Activated T-helper 1 cell treated with anti-CD3 and anti-CD28 coated beads, Interleukin-12 subunit alpha, Interleukin-12 subunit beta, Interleukin-2, Interleukin-4 antibody, amounts not matched to agents 30 ng/mL and 10 ng/mL and 1 ng/mL, durations not matched to agents 14 hours and 24 hours and 36 hours (primary cell): ENCODE measurements around the gene TECPR1. TPM values are rescaled to one million over a fixed set of nuclear protein-coding genes. Genes with fewer than 3 reads are reported as not detected.
"Not testable (repeated sequence)": the region's sequence is repeated elsewhere in the genome, so short reads cannot be mapped to it uniquely, and the experiment has no call there.

Experiments
- DNase-seq: peaks from one replicate; pipeline ENCODE4 v3.0.0; 2021; ENCODE audit warnings: low spot score
- H3K27ac Mint-ChIP-seq: one replicate; pipeline ENCODE4 v1.8.0; 2021; ENCODE audit warnings: mild to moderate bottlenecking, mixed read lengths
- H3K27me3 Mint-ChIP-seq: one replicate; pipeline ENCODE4 v1.8.0; 2022; ENCODE audit warnings: mild to moderate bottlenecking, moderate library complexity, mixed read lengths; ENCODE audit not compliant: insufficient read depth
- H3K36me3 Mint-ChIP-seq: one replicate; pipeline ENCODE4 v1.8.0; 2021; ENCODE audit warnings: low read depth, mixed read lengths
- H3K4me1 Mint-ChIP-seq: one replicate; pipeline ENCODE4 v1.8.0; 2021; ENCODE audit warnings: low read depth, mixed read lengths
- H3K4me3 Mint-ChIP-seq: one replicate; pipeline ENCODE4 v1.8.0; 2021; ENCODE audit warnings: mild to moderate bottlenecking, moderate library complexity, mixed read lengths
- H3K9me3 Mint-ChIP-seq: one replicate; pipeline ENCODE4 v1.8.0; 2021; ENCODE audit warnings: mixed read lengths
- intact Hi-C: fragments of 100-400 bp; cut with micrococcal nuclease; formaldehyde crosslinking; loops from one replicate; pipeline ENCODE4 v1.15.1; 2024
- total RNA-seq: library from RNA; stranded (reverse); gene quantifications from 2 replicates; pipeline ENCODE4 v1.2.3, GENCODE V29; 2022

Gene TECPR1
- total RNA-seq, 1 donor from 2014 or later: 49.1 TPM

DNA sequence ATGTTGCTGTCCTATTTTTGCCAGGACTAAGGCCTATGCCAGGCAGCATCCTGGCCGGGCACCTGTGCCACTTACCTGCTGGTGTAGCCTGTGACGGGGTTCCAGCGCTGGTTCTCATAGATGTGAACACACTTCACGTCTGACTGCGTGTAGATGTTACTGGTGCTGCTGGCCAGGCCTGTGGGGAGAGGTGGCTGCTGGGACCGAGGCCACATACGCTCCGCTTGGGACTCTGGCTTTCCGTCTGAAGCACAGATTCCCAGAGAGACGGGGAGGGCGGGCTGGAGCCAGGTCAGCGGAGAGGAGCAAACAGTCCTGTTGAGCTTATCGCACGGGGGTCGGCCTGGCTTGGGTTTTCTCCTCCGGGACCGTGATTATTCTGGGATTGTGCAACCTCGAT, 24.1 kb downstream of the TECPR1 start:
- Mint-ChIP-seq H3K9me3 (no peaks in the 10 kb centered on the region), H3K36me3 (peaks cover 17% of the 10 kb centered on the region), H3K27ac (no peak overlapping the region), H3K4me3 (no peak overlapping the region), H3K27me3 (no peaks in the 10 kb centered on the region), H3K4me1 (no peaks in the 10 kb centered on the region)
- DNase-seq: no peak
- intact Hi-C loops: no loop called here

DNA sequence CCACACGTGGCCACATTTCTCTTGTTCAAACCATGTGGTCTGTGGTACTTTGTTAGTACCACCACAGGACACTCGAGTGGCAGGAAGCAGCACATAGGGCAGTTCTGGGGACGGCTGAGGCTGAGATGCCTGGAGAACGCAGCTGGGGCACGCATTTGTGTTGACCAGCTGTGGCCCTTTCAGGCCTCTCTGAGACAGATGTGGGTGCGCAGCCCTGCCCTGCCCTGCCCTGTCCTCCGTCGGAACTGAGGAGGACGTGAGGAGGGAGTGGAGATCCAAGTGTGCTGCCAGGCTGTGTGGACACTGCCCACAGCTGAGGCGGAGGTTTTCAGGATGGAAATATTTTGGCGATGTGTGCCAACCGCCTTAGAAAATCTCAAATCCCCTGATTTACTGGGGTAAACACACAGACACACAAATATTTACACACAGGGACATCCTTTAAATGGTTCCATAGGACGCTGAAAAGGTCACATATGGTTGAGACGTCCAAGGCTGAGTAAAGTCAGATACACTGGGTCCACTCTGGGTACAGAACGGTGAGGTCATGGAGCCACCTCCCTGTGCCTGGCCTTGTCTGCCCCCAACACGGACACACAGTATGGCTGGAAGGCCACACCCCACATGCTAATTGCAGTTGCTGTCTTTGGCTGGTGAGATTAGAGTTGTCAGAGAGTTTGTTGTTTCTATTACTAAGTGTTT, 26.0 kb downstream of the TECPR1 start:
- H3K4me3 Mint-ChIP-seq: no peak overlapping the region
- intact Hi-C loops: no loop called here
- peaks cover 17% of the 10 kb centered on the region for H3K36me3 Mint-ChIP-seq
- H3K27me3 Mint-ChIP-seq: no peaks in the 10 kb centered on the region
- H3K9me3 Mint-ChIP-seq: no peaks in the 10 kb centered on the region
- H3K27ac Mint-ChIP-seq: peak overlapping the region; percentile 23
- no peaks in the 10 kb centered on the region for H3K4me1 Mint-ChIP-seq
- no peak for DNase-seq

DNA sequence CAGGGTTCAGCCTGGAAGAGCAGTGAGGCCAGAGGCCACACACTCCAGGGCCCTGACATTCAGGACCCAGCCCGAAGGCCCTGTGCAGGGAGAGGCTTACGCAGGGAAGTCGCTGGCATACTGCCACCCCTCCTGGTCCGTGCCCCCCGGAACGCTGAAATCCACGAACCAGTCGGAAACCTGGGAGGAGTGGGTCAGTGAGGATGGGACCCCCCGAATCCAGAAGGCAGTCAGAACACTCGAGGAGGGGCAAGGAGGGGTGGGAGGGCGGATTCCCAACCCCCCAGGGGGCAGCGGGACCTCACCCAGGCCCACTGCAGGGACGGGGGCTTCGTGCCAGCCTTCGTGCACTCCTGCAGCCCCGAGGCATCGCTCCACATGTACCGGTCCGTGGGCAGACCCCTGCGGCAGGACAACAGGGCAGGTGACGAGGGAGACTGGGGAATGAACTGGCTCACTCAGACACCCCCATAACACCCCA, 27.3 kb downstream of the TECPR1 start:
- H3K4me3 Mint-ChIP-seq: no peak overlapping the region

DNA sequence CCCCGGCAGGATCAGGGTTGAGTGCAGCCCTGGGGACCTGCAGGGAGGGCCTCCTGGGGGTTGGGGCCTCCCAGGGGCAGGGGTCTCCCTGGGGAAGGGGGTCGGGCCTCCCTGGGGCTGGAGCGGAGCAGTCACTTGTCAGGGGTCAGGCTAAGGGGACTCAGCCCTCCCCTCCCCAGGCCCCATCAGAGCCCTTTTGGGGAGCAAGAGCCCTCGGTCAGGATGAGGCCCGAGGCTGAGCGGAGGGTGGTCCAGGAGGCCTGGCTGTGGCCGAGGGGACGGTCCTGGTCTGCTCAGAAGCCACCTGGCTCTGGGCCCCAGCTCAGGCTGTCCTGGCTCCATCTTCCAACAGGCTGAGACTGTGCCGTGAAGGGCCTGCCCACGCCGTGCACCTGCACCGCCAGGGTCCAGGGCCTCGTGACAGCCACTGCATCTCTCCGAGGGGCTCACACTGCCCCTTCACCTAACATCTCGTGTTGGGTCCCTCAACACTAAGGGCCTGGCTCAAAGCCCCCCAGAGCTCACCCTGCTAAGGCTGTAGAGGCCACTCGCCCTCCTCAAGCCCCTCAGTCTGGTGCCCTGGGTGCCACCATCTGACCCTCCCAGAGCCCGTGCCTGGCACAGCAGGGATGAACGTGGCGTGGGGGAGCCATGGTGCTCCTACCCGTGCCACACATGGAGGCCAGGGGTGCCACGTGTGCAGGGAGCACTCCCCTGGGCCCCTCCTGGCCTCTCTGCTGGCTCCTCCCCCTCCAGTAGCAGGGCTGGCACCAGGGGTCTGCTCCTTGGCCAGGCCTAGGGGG, 27.9 kb downstream of the TECPR1 start:
- no peaks in the 10 kb centered on the region for H3K9me3 Mint-ChIP-seq

More for the DNA sequence above, 27.3 kb downstream of the TECPR1 start:
- H3K27me3 Mint-ChIP-seq: no peaks in the 10 kb centered on the region
- no peaks in the 10 kb centered on the region for H3K4me1 Mint-ChIP-seq
- H3K9me3 Mint-ChIP-seq: no peaks in the 10 kb centered on the region
- DNase-seq: no peak
- H3K36me3 Mint-ChIP-seq: peaks cover 17% of the 10 kb centered on the region
- intact Hi-C loops: no loop called here
- no peak overlapping the region for H3K27ac Mint-ChIP-seq

DNA sequence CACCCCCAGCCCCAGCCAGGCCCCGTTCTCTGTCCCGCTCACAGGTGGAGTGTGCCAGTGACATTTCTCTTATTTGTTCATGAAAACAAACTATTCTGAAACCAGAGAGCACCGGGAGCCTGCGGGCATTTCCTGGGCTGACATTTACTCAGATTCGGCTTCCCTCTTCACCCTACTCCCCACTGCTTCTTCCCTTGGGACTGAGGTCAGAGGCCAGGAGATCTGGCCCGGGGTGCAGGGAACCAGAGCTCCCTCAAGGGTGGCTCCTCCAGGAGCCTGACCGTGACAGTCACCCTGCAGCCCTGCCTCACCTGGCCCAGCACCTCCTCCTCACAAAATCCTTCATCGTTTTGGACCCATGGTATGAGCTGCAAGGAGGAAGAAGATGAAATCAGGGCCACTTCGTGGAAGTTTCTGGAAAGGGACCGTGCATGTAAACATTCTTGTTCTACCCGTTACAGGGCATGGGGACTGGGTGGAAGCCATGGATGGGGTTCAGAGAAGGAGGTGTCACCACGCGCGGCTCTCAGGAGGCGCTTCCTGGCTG, 28.6 kb downstream of the TECPR1 start:
- H3K4me1 Mint-ChIP-seq: peaks cover 10% of the 10 kb centered on the region
- H3K27me3 Mint-ChIP-seq: no peaks in the 10 kb centered on the region
- no peak for DNase-seq
- intact Hi-C loops: no loop called here
- H3K27ac Mint-ChIP-seq: no peak overlapping the region
- no peak overlapping the region for H3K4me3 Mint-ChIP-seq
- peaks cover 24% of the 10 kb centered on the region for H3K36me3 Mint-ChIP-seq
- H3K9me3 Mint-ChIP-seq: no peaks in the 10 kb centered on the region

More for the DNA sequence above, 27.9 kb downstream of the TECPR1 start:
- Mint-ChIP-seq H3K36me3 (peaks cover 20% of the 10 kb centered on the region), H3K4me3 (no peak overlapping the region), H3K27me3 (no peaks in the 10 kb centered on the region), H3K4me1 (peaks cover 3% of the 10 kb centered on the region), H3K27ac (no peak overlapping the region)
- intact Hi-C loops: no loop called here
- DNase-seq: no peak

DNA sequence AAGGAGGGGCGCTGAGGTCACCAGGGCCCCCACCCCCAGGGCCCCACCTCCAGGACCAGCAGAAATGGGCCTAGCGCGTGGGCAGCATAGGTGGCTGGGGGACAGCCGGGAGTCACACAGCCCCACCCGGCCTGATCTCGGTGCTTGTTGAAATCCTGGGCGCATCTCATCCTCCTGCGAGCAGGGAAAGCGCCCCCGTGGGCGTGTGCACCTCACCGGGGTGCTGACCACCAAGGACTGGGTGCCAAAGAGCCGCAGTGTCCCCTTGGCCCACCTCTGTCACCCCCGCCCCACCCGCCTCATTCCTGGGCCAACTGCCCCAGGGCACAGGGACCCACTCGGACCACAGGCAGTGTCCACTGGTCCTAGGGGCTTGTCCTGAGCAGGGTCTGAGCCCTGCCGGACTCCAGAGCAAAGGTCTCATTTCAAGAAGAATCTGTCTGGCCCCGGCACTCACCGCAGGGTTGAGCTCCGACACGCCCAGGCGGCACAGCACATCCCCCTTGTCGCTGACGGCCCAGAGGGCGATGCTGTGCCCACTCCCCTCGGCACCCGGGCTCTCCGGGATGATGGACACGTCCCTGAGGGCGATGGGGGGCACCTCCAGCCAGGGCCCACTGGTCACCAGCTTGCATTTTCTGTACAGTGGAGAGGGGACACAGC, 29.4 kb downstream of the TECPR1 start:
- H3K4me1 Mint-ChIP-seq: peaks cover 13% of the 10 kb centered on the region
- no peaks in the 10 kb centered on the region for H3K9me3 Mint-ChIP-seq
- no peak overlapping the region for H3K27ac Mint-ChIP-seq
- intact Hi-C loops: no loop called here
- H3K4me3 Mint-ChIP-seq: no peak overlapping the region
- no peak for DNase-seq
- H3K27me3 Mint-ChIP-seq: no peaks in the 10 kb centered on the region
- H3K36me3 Mint-ChIP-seq: peaks cover 22% of the 10 kb centered on the region

DNA sequence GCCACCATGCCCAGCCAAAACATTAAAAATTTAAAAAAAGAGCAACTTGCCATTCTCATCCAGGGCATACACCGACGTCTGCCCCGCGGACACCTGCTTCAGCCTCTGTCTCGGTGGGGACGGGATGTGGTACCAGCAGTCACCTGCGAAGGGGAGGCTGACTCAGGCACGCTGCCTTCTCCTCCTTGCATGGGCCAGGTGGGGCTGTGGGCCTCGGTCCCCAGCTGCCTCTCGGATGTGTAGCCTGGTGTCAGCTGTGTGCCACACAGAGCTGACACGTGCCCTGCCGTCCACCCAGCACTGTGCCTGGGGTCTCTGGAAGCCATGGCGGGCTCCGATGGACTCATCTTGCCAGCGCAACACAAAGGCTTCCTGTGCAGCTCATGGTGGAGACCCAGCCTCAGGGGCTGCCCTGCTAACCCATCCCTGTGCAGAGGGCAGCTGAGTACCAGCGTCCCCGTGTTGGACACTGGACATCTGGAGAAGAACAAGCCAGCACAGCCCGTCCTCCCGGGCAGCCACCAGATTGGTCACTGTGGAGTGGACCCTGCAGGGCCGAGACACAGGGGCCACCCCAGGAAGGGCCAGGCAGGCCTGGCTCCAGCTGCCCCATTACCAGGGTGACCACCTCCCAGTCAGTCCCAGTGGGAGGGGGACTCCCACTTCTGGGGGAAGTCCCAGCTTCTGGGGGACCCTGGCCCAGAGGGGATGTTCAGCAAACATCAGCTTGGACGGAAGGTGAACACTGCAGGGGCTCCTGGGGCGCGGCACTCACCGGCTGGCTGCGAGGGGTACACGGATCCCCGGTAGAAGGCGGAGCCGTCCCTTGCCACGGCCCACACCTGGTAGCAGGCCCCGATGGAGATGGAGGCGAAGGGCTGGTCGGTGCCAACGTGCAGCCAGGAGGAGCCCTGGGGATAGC, 30.2 kb downstream of the TECPR1 start:
- H3K4me3 Mint-ChIP-seq: no peak overlapping the region
- no peaks in the 10 kb centered on the region for H3K9me3 Mint-ChIP-seq
- no peaks in the 10 kb centered on the region for H3K27me3 Mint-ChIP-seq
- intact Hi-C loops: no loop called here
- peaks cover 13% of the 10 kb centered on the region for H3K4me1 Mint-ChIP-seq
- H3K36me3 Mint-ChIP-seq: peaks cover 20% of the 10 kb centered on the region
- DNase-seq: no peak
- H3K27ac Mint-ChIP-seq: no peak overlapping the region

DNA sequence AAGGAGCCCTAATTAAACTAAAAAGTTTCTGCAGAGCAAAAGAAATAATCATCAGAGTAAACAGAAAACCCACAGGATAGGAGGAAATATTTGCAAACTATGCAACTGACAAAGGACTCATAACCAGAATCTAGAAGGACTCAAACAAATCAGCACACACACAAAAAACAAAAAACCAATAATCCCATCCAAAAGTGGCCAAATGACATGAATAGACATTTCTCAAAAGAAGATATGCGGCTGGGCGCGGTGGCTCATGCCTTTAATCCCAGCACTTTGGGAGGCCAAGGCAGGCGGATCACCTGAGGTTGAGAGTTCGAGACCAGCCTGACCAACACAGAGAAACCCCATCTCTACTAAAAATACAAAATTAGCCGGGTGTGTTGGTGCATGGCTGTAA, 32.6 kb downstream of the TECPR1 start:
- H3K4me1 Mint-ChIP-seq: peaks cover 13% of the 10 kb centered on the region
- DNase-seq, H3K4me3 Mint-ChIP-seq, H3K9me3 Mint-ChIP-seq, intact Hi-C loops, H3K27me3 Mint-ChIP-seq, H3K27ac Mint-ChIP-seq: not testable (repeated sequence)
- H3K36me3 Mint-ChIP-seq: peaks cover 11% of the 10 kb centered on the region

DNA sequence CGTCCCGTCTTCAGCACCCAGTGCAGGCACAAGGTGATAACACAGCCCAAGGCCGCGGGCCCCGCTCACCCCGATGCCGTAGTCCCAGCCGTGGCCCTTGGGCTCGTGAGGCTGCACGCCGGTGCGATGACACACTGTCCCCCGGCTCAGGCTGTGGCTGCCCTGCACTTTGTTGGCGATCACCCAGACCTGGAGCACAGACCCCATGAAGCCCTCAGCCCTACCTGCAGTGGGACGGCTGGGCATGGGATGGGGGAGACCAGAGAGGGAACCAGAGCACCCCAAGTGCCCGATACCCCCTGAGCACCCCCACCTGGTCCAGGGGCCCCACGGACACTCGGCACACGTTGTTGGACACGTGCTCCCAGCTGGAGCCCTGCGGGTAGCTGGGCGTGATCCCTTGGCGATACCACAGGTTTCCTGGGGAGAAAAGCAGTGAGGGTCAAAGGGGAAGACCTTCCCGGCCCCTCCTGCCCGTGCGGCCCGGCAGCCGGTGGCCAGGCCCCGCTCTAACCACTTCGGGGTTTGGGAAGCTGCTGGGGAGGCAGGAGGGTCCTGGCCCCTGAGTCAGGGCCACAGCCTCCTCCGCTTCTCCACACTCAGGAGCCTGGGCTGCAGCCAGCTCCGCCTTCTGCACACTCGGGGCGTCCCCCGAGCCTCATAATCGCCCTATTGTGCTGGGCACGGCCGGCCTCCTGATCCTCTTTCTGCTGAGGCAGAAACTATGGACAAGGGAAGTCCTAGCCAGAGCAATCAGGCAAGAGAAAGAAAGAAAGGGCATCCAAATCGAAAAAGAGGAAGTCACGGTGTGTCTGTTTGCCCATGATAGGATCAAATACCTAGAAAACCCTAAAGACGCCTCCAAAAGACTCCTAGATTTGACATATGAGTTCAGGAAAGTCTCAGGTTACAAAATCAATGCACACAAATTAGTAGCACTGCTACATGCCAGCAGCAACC, 34.1 kb downstream of the TECPR1 start:
- Mint-ChIP-seq H3K36me3 (peaks cover 9% of the 10 kb centered on the region), H3K9me3 (no peaks in the 10 kb centered on the region), H3K4me1 (peaks cover 13% of the 10 kb centered on the region), H3K27me3 (no peaks in the 10 kb centered on the region), H3K4me3 (no peak overlapping the region), H3K27ac (no peak overlapping the region)
- DNase-seq: no peak
- intact Hi-C loops: no loop called here

DNA sequence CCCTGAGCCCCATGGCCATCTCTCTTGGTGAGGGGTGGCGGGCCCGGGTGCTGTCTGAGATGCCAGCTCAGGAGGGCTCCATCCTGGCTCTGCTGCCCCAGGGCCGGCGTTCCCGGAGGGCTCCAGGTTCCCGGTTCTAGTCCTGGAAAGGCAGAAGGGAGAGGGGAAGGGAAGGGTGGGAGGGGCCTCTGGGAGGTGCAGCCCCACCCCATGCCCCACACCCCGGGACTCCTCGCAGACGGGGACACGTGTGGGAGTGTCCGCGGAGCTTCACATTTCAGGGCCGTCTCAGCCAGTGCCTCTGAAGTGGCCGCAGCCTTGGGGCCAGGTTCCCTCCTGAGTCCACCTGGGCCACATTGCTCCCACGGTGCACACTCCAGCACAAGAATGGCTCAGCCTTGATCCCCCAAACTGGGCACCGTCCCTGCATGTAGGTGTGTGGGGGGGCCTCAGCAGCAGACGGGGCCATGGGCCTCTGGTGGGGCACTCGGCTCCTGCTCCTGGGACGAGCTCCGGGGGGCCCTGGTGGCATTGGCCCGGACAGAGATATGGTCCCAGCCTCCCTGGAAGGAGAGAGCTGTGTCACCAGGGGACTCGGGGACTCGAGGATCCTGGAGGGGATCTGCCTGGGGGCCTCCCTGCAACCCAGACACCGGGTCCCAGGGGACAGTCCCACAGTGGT, 35.0 kb downstream of the TECPR1 start:
- Mint-ChIP-seq H3K27me3 (no peaks in the 10 kb centered on the region), H3K4me1 (peaks cover 13% of the 10 kb centered on the region), H3K4me3 (no peak overlapping the region), H3K9me3 (no peaks in the 10 kb centered on the region), H3K36me3 (peaks cover 9% of the 10 kb centered on the region), H3K27ac (no peak overlapping the region)
- intact Hi-C loops: no loop called here
- DNase-seq: no peak
